AG04450 (cell line): ENCODE results near the gene NAV1. TPM values are rescaled to one million over a fixed set of nuclear protein-coding genes. Genes with fewer than 3 reads are reported as not detected.

Source experiments
- CTCF ChIA-PET: fragments of 300-600, 350-600 bp; formaldehyde crosslinking; extraction: SDS; loops from one replicate; lab custom pipeline; 2022; ENCODE audit warnings: antibody characterized with exemption, inconsistent platforms; lab: Charles Lee
- POLR2A ChIA-PET: fragments of 350-600 bp; formaldehyde crosslinking; extraction: SDS; loops from one replicate; lab custom pipeline; 2021; ENCODE audit warnings: antibody characterized with exemption, inconsistent platforms; lab: Yijun Ruan, JAX
- DNase-seq: peaks from one replicate; pipeline ENCODE4 v3.0.0-alpha.2; 2011; ENCODE audit warnings: low read depth, low spot score
- H3K27ac ChIP-seq: one replicate; pipeline ENCODE4 v1.5.1; 2012; ENCODE audit warnings: low read depth, low read length, control low read depth
- H3K27me3 ChIP-seq: one replicate; pipeline ENCODE4 v1.6.0; 2012; ENCODE audit warnings: low read length; ENCODE audit not compliant: control insufficient read depth, insufficient read depth
- H3K4me3 ChIP-seq: 2 replicates; pipeline ENCODE4 v1.5.1; 2011; ENCODE audit warnings: mild to moderate bottlenecking, low read depth, low read length, control low read depth
- H3K9me3 ChIP-seq: 2 replicates; pipeline ENCODE4 v1.5.1; 2012; ENCODE audit warnings: low read length; ENCODE audit not compliant: control insufficient read depth, insufficient read depth
- CTCF ChIP-seq: IDR thresholded peaks from 2 replicates; pipeline ENCODE4 v1.5.1; 2011; ENCODE audit warnings: low read depth, low read length, control low read depth, inconsistent platforms
- polyA plus RNA-seq: library from polyadenylated mRNA; depleted of rRNA; stranded (reverse); fragments of >200 nt; gene quantifications from 2 replicates; pipeline ENCODE4 v1.2.3, GENCODE V29; 2011

The NAV1 gene
- polyA plus RNA-seq, 1 experiment: 17.5 TPM

- ChIA-PET POLR2A (no interaction called here), CTCF (interaction anchor here (0.7 to 6.7 kb wide), 18 partner anchors 9 to 277 kb away, joined by 3 to 65 read pairs (median 5); no protein-coding TSS in a partner anchor)
- no peak for DNase-seq
- Histone ChIP-seq H3K9me3 (no peaks in the 10 kb centered on the region), H3K27me3 (no peaks in the 10 kb centered on the region), H3K27ac (no peak overlapping the region), H3K4me3 (no peak overlapping the region)
- no peak for TF ChIP-seq CTCF
Measured at GRCh38 chr1:201531551-201532425, 7.1 kb upstream of the NAV1 start.

GRCh38 chr1:201533836-201534235 lies 5.1 kb upstream of the NAV1 start:
- ChIA-PET CTCF (interaction anchor here (1.1 to 3.1 kb wide), 4 partner anchors 52 to 263 kb away, joined by 3 to 19 read pairs (median 4); no protein-coding TSS in a partner anchor), POLR2A (no interaction called here)
- Histone ChIP-seq H3K27me3 (no peaks in the 10 kb centered on the region), H3K9me3 (no peaks in the 10 kb centered on the region), H3K27ac (no peak overlapping the region), H3K4me3 (no peak overlapping the region)
- DNase-seq: no peak
- no peak for TF ChIP-seq CTCF

GRCh38 chr1:201535046-201535918 lies 3.6 kb upstream of the NAV1 start:
- Histone ChIP-seq H3K4me3 (no peak overlapping the region), H3K9me3 (no peaks in the 10 kb centered on the region), H3K27ac (peak overlapping the region; percentile 22), H3K27me3 (no peaks in the 10 kb centered on the region)
- no peak for TF ChIP-seq CTCF
- no peak for DNase-seq
- POLR2A ChIA-PET: interaction anchor here (0.5 to 0.6 kb wide), 3 partner anchors 8 to 400 kb away, joined by 3 to 7 read pairs (median 3); no protein-coding TSS in a partner anchor
- CTCF ChIA-PET: interaction anchor here (0.7 to 3.1 kb wide), 9 partner anchors 23 to 294 kb away, joined by 3 to 19 read pairs (median 4); partner anchors contain the start of gene IPO9

- ChIA-PET POLR2A (interaction anchor here (0.6 kb wide), 1 partner anchor 67 kb away, joined by 7 read pairs; no protein-coding TSS in a partner anchor), CTCF (interaction anchor here (0.7 to 3.1 kb wide), 5 partner anchors 23 to 257 kb away, joined by 3 to 19 read pairs (median 6); no protein-coding TSS in a partner anchor)
- H3K27me3 ChIP-seq: no peaks in the 10 kb centered on the region
- TF ChIP-seq CTCF: no peak
- DNase-seq: no peak
- peak overlapping the region; percentile 22 for H3K27ac ChIP-seq
- H3K9me3 ChIP-seq: no peaks in the 10 kb centered on the region
- H3K4me3 ChIP-seq: no peak overlapping the region
Measured at GRCh38 chr1:201535919-201536245, 3.0 kb upstream of the NAV1 start.
